ENCODE measurements around the gene FLAD1.

Gene FLAD1

DNA sequence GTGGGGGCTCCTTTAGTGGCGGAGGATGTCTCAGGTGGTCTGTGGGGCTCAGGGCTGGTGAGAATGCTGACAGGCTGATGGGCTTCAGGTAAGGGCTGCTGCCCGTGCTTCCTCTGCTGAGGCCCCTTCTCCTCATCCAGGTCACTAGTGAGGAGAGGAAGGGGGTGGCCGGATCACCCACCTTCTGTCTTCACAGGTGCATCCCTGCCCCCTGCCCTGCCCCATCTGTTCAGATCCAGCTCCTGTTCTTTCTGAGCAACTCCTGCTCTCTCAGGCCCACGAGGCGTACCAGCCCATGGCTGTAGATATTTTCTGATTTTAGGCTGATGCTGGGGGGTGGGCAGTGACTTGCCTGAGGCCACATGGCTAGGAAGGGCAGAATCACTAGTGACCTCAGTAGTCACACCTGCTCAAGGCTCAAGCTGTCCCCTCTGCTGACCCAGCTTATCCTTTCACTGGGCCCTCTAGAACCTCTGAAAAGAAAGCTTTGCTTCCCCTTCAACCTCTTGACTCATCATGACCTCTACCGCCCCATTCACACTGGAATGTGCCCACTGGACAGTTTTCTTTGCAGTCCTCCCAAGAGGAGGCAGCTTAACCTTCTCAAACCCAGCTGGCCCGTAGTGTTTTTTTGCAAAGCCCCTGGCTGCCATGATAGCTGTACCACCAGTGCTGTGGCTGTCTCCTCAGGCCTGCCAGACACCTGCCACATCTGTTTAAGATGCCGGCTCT, 35.6 kb downstream of the FLAD1 start:
- DNase-seq = no peak

DNA sequence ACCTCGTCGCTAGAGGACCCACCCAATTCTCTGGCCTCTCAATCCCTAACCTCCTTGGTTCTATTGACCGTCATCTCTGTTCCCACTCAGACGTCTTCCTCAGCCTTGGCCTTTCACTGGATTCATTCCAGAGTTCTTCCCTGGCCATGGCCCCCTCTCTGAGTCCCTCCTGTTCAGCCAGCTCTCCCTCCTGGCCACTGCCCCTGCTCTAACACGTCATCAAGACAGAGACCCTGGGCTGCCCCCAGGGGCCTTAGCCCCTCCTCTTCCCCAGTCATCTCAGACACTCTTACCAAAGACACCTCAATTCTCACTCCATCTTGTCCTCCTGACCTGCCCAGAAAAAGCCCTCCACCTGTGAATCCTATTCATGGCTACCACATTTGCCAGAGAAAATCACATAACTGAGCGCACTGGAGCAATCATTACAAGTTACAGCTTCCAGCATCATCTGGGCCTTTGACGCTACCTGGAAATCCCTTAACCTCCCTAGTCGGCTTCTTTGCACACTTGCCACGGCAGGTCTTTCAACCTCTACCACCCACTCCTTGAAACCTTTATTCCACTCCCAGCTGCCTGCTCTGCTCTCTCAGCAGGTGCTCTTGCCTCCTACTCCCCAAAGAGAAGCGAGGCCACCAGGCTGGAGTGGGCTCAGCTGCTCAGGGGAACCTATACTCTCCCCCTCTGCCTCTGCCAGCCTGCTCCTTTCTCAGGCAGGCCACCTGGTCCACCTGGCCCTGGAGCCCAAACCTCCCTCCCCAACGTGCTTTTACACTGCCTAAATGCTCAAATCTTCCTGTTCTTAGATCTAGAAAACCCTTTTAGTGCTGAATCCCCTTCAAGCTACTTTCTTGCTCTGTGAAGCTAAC, 36.5 kb downstream of the FLAD1 start:
- no peak for DNase-seq

DNA sequence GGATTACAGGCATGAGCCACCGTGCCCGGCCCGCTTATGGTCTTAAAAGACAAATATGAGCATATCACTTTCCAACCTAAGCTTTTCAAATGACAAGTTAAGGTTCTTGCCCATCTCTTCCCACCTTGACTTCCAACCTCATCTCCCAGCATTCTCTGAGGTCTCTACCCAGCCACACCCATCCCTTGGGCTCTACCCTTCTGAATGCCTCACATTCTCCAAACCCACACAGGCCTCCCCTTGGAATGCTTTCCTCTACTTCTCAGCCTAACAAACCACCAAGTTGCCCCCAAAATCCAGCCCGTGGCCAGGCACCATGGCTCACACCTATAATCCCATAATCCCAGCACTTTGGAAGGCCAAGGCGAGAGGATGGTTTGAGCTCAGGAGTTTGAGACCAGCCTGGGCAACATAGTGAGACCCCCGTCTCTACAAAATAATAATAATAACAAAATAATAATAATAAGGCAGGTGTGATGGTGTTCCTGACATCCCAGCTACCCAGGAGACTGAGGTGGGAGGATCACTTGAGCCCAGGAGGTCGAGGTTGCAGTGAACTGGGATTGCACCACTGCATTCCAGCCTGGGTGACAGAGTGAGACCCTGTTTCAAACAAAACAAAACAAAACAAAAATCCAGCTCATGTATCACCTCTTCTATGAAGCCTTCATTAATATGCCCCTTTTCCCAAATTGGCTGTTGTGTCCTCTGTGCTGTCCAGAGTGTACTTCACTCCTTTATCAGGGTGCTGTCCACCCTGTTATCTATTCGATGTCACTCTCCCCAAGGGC, 39.2 kb downstream of the FLAD1 start:
- no peak for DNase-seq

DNA sequence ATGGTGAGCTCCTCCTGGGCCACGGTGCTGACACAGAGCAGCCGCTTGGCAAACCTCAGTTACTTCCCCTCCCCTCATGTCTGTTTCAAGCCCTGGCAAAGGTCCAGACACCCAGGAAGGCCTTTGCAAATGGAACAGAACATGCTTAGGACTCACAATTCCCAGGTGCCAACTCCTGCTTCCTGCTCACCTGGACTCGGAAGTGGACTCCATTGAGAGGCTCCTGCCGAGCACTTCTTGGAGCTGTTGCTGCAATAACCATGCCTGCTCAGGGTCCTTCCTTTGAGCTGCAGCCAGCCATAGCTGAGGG, 39.7 kb downstream of the FLAD1 start:
- no peak for DNase-seq

DNA sequence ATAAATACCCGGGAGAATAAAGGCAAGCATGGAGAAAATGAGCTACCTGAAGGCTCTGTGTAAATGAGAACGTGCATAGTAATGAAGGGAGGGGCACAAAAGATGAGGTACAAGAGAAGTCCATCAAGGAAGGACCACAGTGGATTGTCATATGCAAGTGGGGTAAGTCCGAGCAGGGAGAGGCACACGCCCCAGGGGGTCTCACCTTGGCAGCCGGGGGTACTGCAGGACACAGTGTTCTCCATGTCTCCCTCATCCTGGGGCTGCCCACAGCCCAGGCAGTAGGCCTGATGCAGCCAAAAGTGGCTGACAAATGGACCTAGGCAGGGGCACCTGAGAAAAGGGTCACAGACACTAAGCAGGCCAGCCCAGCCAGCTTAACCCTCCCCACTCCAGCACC, 40.5 kb downstream of the FLAD1 start:
- DNase-seq = no peak

DNA sequence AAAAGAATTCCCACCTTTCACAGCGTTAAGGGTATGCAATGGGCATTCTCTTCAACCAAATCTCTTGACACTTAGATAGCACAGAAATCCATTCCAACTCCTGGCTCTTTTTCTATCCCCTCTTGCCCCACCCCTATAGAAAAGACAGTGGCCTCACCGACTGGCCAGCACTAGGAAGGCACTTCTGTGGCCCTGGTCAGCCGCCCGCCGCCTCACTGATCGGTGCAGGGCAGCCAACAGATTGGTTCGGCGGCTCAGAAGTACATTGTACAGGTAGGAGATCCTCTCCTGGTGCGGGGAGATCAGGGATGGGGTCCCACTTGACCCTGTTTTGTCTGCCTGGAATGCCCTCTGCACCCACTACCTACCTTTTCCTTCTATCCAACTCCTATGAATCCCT, 41.2 kb downstream of the FLAD1 start:
- no peak for DNase-seq

DNA sequence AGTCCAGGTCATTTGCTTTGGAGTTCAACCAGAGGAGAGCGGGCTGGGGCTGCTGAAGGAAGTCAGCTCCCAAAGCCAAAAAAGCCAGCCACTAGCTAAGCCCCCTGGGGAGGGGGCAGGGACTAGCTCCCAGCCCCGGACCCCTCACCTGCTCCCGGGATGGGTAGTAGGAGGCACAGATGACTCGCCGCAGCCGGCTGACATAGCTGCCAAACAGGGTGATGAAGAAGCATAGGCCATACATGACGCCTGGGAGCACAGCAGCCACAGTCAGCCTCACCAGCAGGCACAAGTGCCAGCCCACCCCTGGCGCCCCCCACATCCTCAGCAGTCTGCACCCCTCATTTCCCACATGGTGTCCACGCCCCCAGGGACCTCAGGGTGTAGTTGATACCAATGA, 43.0 kb downstream of the FLAD1 start:
- no peak for DNase-seq

DNA sequence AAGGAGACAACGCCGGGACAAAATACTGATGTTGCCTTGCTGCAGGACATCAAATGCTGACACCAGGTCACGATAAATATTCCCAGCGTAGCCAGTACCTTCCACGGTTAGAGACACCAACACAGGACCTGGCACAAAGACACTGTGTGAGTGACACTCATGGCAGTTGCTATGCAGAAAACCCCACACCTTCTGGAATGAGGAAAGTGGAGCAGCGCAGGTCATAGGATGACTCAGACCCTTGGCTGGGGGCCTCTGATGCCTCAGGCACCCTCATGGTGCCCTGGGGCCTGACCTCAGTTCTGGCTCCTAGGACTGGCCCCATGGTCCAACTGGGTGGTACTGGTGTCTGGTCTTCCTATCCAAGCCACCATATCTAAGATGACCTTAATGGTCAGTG, 43.4 kb downstream of the FLAD1 start:
- no peak for DNase-seq

DNA sequence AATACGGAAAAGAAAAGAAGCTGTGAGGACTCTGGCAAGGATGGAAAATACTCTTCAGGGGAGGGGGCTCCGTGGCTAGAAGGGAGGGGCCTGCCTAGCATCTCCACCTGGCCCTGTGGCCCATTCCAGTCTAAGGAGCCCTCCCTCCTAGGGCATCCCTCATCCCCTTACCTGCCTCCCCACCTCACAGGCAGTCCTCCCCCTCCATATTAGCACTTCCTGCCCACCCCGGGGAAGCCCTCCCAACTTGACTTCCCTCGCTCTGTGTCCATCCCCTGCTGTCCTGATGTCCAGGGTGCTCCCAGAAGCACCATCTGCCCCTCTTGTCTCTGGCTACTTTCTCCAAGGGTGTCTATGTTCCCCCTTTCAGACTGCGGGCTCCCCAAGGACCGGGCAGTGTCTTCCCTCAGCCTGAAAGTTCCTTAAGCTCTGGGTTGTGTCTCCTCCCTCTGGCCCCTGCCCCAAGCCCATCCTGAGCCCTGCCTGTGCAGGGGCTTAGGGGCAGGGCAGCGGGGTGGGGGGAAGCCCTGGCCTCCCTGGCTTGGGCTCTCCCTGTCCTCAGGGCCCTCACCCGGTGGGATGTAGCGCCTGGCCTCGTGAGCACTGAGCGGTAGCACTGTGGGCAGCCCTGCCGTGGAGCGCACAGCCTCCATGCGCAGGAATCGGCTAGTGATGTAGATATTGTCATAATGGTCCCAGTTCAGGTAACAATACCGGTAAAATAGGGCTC, 46.5 kb downstream of the FLAD1 start:
- DNase-seq = no peak

DNA sequence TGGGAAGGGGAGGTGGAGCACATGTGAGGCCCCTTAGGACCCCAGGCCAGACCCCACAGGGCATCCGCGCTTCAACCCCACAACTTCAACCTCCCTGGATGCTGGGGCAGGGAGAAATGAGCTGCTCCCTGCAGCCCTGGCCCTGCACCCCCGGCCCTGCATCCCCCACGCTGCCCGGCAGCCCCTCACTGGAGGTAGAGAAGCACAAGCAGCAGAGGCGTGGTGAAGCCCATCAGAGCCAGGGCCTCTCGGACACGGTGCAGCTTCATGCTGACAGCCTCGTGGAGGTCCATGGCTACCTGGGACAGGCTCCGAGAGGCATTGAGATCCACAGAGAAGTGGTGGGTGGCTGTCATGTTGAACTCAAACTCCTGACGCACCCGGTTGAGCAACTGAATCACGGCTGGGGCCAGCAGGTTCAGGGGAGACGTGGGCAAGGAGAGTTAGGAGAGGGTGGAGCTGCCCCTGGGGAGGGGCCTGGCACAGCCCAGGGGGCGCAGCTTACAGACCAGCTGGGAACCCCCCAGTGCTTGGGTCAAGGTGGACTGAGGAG, 47.2 kb downstream of the FLAD1 start:
- no peak for DNase-seq

DNA sequence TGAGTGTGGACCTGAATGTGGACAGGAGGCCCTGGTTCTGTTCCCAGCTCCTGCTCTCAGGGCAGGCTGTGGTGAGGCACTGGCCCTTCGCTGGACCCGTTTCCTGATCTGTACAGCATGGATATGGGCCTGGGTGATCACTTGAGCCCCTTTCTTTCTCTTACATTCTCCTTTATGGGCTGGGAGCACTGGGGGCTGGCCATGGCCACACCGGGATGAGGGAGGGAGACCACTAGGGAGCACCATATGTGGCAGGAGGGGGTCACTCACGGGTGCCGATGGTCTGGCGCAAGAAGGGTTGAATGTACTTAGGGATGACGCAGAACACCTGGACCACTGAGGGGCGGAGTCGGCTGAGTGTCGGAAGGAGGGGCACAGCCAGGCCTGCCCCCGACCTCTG, 47.8 kb downstream of the FLAD1 start:
- DNase-seq = no peak

DNA sequence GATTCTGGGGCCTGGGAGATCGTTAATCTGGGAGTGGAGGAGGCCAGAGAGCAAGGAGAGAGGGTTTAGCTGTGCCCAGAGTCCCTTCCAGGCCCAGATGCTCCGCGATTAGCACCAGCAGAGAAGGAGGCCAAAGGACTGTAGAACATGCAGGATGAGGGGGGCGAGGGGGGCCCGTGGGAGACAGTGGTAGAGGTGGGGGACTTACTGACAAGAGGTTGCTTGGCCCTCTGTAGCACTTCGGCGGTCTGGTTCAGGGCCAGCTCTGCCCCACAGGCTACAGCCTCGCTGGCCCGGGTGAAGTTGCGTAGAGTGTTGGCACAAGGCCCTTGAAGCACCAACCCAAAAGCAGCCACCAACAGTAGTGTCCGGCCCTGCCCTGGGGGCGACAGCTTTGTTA, 49.7 kb downstream of the FLAD1 start:
- no peak for DNase-seq

DNA sequence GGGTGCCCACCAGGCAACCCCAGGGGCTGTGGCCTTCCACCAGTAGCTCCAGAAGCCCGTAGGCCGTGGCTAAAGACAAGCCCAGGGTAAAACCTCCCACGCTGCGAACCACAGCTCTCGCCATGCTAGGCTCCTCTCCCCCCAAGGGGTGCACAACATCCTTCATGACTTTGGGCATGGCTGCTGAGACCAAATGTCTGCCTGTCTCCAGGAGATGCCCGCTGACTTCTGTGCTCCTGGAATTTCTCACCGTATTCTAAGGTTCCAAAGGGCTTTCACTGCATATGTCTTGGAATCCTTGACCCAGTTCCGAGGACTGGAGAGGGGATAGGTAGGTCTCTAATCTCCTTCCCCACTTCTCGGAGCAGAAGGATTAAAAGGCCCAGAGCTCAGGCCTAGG, 50.4 kb downstream of the FLAD1 start, which contains the start of the genes DCST1 and DCST2:
DCST1 (plus strand) TSS at position 301 of the 400 bp plus-strand sequence. CDS start 213 bp downstream, outside the sequence.
DCST2 (minus strand) TSS at position 258 of the 400 bp plus-strand sequence; CDS start at position 178, 80 bp downstream.
- DNase-seq = no peak

DNA sequence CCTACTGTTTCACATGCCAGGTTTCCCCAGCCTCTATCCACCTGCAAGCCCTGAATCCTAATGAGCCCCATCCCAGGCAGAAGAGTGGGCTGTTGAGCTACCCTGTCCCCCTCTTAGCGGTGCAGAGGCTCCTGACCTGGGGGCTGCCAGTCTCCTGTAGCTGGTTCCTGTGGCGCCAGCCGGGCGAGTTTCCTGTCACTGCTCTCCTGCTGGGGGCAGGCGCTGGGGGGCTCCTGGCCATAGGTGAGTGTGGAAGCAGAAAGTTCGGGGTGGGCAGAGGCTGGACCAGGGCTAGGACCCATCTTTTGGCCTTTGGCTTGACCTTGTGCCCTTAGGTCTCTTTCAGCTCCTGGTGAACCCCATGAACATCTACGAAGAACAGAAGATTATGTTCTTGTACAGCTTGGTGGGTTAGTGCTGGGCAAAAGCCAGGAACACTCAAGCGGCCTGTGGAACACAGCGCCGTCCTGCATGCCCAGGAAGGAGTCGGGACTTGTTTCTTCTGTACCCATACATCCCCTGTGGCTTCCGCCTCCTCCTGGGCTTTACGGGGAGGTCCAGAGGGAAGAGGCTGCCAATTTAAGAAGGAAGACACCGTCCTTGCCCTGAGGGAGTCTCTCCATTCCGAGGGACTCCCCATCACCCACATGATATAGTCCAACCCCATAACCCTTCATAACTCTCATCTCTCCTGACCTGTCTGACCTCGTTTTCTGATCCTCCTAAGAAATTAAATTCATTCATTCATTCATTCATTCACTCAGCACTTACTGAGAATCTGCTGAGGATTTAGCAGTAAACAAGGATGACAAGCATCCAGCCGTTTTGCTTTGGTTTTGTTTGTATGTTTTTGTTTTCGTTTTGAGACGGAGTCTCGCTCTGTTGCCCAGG, 51.4 kb downstream of the FLAD1 start:
- no peak for DNase-seq

DNA sequence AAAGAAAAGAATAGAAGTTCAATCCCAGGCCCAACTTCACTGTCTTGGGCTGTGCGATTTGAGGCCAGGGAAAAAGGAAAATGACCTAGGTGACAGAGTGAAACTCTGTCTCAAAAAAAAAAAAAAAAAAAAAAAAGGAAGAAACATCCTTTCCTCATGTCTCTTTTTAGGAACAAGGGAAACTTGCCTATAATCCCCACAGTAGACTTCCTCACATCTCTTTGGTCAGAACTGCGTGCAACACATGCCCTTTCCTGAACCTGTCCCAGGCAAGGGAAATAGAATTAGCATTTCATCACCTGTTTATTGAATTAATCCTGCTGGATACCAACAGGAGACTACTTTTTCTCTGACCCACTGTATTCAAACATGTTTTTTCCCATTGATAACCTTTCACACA, 52.8 kb downstream of the FLAD1 start:
- no peak for DNase-seq

DNA sequence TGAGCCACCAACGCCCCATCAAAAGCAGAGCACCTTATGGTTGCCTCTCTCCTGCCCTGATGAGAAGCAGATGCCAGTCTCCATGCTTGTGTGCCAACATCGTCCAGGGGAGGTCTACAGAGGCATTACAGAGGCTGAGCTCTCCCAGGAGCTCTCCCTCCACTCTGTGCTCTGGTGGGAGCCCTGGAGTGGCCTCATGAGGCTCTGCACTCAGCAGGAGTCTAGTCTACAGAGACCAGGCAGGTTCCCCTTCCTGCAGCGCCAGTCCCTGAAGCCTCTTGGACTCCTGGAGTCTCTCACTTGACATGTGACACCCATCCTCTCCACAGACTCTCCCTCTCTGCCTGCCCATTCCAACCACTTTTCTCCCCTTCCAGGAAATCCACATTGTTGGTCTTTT, 53.9 kb downstream of the FLAD1 start:
- no peak for DNase-seq

DNA sequence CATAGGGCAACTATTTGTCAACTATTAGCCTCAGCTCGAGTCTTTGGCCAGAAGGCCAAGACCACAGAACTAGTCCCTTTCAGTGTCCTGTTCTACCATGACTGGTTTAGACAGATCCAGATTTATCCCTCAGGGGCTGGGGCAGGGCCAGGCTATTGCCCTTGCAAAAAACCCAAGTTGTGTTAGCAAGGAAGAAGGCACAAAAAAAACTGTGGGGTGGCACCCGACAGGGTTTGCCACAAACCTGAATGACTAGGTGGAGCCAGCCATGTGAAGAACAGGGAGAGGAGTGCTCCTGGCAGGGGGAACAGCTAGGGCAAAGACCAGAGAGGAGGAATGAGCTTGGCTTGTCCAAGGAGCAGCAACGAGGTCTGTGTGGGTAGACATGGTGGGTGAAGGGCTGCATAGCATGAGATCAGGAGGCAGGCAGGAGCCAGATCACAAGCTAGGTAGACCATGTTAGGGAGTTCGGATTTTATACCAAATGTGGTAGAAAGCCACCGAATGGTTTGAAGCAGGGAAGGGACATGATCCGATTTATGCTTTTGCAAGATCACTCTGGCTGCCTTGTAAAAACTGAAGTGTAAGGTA, 54.8 kb downstream of the FLAD1 start:
- no peak for DNase-seq

DNA sequence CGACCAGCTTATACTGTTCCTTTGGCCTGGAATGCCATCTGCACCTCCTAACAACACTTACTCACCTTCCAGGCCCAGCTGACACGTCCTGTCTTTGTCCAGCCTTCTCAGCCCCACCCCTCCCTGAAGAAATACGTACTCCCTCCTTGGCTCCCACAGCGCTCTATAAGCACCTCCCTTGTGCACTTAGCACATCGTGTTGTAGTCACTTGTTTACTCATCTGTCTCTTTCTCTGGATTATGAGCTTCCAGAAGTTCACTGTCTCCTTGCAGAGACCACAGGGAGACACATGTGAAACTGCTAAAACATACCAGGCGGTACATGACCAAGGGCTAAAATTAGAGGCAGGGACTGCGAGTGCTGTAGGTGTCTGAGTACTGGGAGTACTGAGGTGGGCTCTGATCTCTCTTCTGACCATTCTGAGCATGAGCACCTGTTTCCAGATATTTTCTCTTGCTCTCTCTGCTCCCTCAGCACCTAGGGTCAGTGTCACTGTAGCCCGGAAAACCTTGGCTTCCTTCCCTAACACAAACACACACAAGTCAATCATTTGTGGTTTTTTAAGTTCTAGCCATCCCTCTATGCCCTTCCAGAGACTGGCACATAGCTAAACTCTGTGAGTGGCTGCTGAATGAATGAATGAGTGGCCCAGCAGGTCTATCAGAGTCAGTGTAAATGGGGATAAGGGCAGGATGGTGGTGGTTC, 55.6 kb downstream of the FLAD1 start:
- no peak for DNase-seq

DNA sequence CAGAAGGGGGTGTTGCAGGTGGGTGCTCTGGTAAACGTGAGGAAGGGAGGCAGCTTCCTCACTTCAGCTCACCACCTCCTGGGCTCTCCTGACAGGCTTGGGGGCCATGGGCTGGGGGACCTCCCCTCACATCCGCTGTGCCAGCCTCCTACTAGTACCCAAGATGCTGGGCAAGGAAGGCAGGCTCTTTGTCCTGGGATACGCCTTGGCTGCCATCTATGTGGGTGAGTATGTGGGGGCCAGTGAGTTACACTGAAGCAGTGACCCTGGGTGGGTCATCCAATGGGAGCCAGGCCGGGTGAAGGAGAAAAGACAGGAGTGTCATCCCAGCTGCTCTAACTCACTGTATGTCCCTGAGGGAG, 56.1 kb downstream of the FLAD1 start:
- DNase-seq = no peak

DNA sequence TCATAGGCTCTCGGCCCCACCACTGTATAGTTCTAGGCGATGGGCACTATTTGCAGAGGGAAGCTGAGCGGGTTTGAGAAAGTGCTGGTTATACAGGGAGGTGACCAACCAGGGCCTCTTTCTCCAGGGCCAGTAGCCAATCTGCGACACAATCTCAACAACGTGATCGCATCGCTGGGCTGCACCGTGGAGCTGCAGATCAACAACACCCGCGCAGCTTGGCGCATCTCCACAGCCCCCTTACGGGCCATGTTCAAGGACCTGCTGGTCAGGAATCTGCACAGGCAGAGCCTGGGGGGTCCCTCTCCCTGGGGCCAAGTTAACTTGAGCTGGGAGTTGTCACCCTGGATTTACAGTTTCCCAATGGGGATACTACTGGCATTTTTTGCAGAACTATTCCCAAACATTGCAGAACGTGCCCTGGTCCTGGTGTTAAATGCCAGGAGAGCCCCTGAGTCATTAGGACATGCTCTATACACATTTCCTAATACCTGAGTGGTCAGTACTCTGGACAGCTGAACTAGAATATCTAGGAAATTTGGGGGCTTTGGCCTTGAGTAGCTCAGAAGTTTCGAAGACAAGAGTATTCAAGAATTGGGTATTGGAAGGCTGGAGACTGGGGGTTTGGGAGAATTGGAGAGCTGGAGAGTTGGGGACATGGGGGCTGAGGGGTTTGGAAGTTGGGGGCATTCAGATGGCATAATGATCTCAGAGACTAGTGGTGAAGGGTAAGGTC, 57.4 kb downstream of the FLAD1 start:
- DNase-seq = no peak
